H1 (cell line): ENCODE measurements around the gene LAX1. TPM values are rescaled to one million over a fixed set of nuclear protein-coding genes. Genes with fewer than 3 reads are reported as not detected.

Experiments
- CTCF ChIA-PET: fragments of 300-600 bp; sonication (Branson Sonifier 250); formaldehyde crosslinking; loops from one replicate; lab custom pipeline; 2021; ENCODE audit not compliant: partially characterized antibody; lab: Charles Lee
- POLR2A ChIA-PET: fragments of 300-600 bp; sonication (Branson Sonifier 250); formaldehyde crosslinking; loops from one replicate; lab custom pipeline; 2021; ENCODE audit warnings: inconsistent platforms; ENCODE audit not compliant: partially characterized antibody; lab: Charles Lee
- DNase-seq, 2 experiments: peaks; one replicate each; pipeline versions ENCODE4 v3.0.0 to v3.0.0-alpha.2; 2010 to 2022; ENCODE audit warnings: low spot score in 2 of 2, low read depth in 1 of 2, mixed read lengths in 1 of 2
- FAIRE-seq: peaks from 2 replicates; lab custom pipeline; 2011; peaks lifted over from hg19 to GRCh38; lab: Jason Lieb, UNC
- H2AFZ ChIP-seq: 2 replicates; pipeline ENCODE4 v1.8.1; 2012; ENCODE audit warnings: low read length, inconsistent platforms
- H2AK5ac ChIP-seq: 2 replicates; pipeline ENCODE4 v1.6.1; 2013; ENCODE audit warnings: low read depth, low read length
- H2BK120ac ChIP-seq: replicated peaks from 2 replicates; pipeline ENCODE3; 2013; ENCODE audit warnings: low read depth, low read length, inconsistent platforms
- H2BK12ac ChIP-seq: 2 replicates; pipeline ENCODE4 v1.6.1; 2013; ENCODE audit warnings: low read depth, low read length
- H2BK15ac ChIP-seq: 2 replicates; pipeline ENCODE4 v1.6.1; 2013; ENCODE audit warnings: low read length
- H2BK20ac ChIP-seq: 2 replicates; pipeline ENCODE4 v1.6.1; 2013; ENCODE audit warnings: low read length
- H2BK5ac ChIP-seq: 2 replicates; pipeline ENCODE4 v1.6.1; 2013; ENCODE audit warnings: low read depth, low read length
- H3K14ac ChIP-seq: 2 replicates; pipeline ENCODE4 v1.6.1; 2013; ENCODE audit warnings: inconsistent platforms; ENCODE audit not compliant: insufficient read length
- H3K18ac ChIP-seq: 2 replicates; pipeline ENCODE4 v1.6.1; 2013; ENCODE audit warnings: low read length; ENCODE audit errors: extremely low read depth
- H3K23ac ChIP-seq: 2 replicates; pipeline ENCODE4 v1.6.1; 2013; ENCODE audit warnings: inconsistent platforms; ENCODE audit not compliant: insufficient read length
- H3K23me2 ChIP-seq: 2 replicates; pipeline ENCODE4 v1.6.1; 2013; ENCODE audit warnings: low read depth, low read length
- H3K27ac ChIP-seq: 2 replicates; pipeline ENCODE4 v1.6.1; 2011; ENCODE audit warnings: low read depth, low read length, inconsistent platforms
- H3K27me3 ChIP-seq, 4 experiments: replicated peaks in 1 of 4; 1 replicate in 1 of 4; 2 replicates in 3 of 4; pipeline versions ENCODE4 v1.6.1 to v1.8.1; 2011 to 2013; ENCODE audit warnings: low read length in 3 of 4, mild to moderate bottlenecking in 3 of 4, inconsistent platforms in 2 of 4, mixed read lengths in 2 of 4, moderate library complexity in 1 of 4; ENCODE audit not compliant: control insufficient read depth in 3 of 4, insufficient read depth in 3 of 4; ENCODE audit errors: extremely low read depth in 1 of 4
- H3K36me3 ChIP-seq, 4 experiments: 2 replicates each; pipeline versions ENCODE4 v1.6.1 to v1.8.1; 2011 to 2013; ENCODE audit warnings: mild to moderate bottlenecking in 4 of 4, low read length in 3 of 4, moderate library complexity in 2 of 4, control low read depth in 1 of 4, inconsistent platforms in 1 of 4; ENCODE audit not compliant: insufficient read depth in 4 of 4, control insufficient read depth in 2 of 4
- H3K4ac ChIP-seq: replicated peaks from 2 replicates; pipeline ENCODE3; 2013; ENCODE audit warnings: low read length, low read depth, mixed read lengths, inconsistent platforms; ENCODE audit not compliant: insufficient read length
- H3K4me1 ChIP-seq, 4 experiments: replicated peaks in 1 of 4; 1 replicate in 1 of 4; 2 replicates in 3 of 4; pipeline versions ENCODE4 v1.6.1 to v1.8.1; 2011 to 2013; ENCODE audit warnings: low read length in 3 of 4, inconsistent platforms in 2 of 4, mixed read lengths in 1 of 4; ENCODE audit not compliant: insufficient read depth in 4 of 4, control insufficient read depth in 3 of 4
- H3K4me2 ChIP-seq, 2 experiments: 2 replicates each; pipeline versions ENCODE4 v1.6.1 to v1.8.1; 2011 to 2013; ENCODE audit warnings: low read depth in 2 of 2, low read length in 2 of 2, control low read depth in 1 of 2, inconsistent platforms in 1 of 2, mild to moderate bottlenecking in 1 of 2; ENCODE audit not compliant: insufficient read depth in 1 of 2
- H3K4me3 ChIP-seq, 4 experiments: fragments of 200-600, 300-600 bp in 1 of 4; sonication (generic), shearing (Covaris generic), sonication (Bioruptor Twin) in 1 of 4; 2 replicates each; pipeline versions ENCODE4 v1.5.1 to v1.8.1; 2011 to 2016; ENCODE audit warnings: low read length in 4 of 4, low read depth in 3 of 4, control low read depth in 2 of 4, inconsistent platforms in 2 of 4, mild to moderate bottlenecking in 2 of 4, mixed read lengths in 1 of 4, moderate library complexity in 1 of 4; ENCODE audit not compliant: insufficient read depth in 2 of 4; ENCODE audit errors: extremely low read depth in 1 of 4
- H3K56ac ChIP-seq: replicated peaks from 2 replicates; pipeline ENCODE3; 2013; ENCODE audit warnings: low read depth, mild to moderate bottlenecking, mixed read lengths, low read length, inconsistent platforms; ENCODE audit not compliant: insufficient read length
- H3K79me1 ChIP-seq: 2 replicates; pipeline ENCODE4 v1.6.1; 2013; ENCODE audit warnings: low read depth, low read length, control low read depth
- H3K79me2 ChIP-seq, 2 experiments: 2 replicates each; pipeline versions ENCODE4 v1.6.1 to v1.8.1; 2012 to 2013; ENCODE audit warnings: low read length in 2 of 2, mild to moderate bottlenecking in 2 of 2, inconsistent platforms in 1 of 2; ENCODE audit not compliant: insufficient read depth in 2 of 2, control insufficient read depth in 1 of 2
- H3K9ac ChIP-seq, 4 experiments: replicated peaks in 1 of 4; 1 replicate in 1 of 4; 2 replicates in 3 of 4; pipeline versions ENCODE4 v1.6.1 to v1.8.1; 2011 to 2013; ENCODE audit warnings: low read depth in 3 of 4, low read length in 3 of 4, control low read depth in 2 of 4, mild to moderate bottlenecking in 2 of 4, moderate library complexity in 2 of 4, inconsistent platforms in 1 of 4; ENCODE audit errors: extremely low read depth in 1 of 4
- H3K9me3 ChIP-seq, 2 experiments: 2 replicates each; pipeline versions ENCODE4 v1.6.1 to v1.8.1; 2012 to 2013; ENCODE audit warnings: mild to moderate bottlenecking in 2 of 2, moderate library complexity in 2 of 2, control low read depth in 1 of 2, inconsistent platforms in 1 of 2, low read depth in 1 of 2, low read length in 1 of 2, mixed read lengths in 1 of 2; ENCODE audit not compliant: insufficient read depth in 2 of 2
- H4K20me1 ChIP-seq, 2 experiments: replicated peaks in 1 of 2; 2 replicates each; pipeline versions ENCODE3 to v1.8.1; 2011 to 2013; ENCODE audit warnings: inconsistent platforms in 2 of 2, low read length in 2 of 2, mild to moderate bottlenecking in 1 of 2; ENCODE audit not compliant: insufficient read depth in 2 of 2, control insufficient read depth in 1 of 2
- H4K5ac ChIP-seq: 2 replicates; pipeline ENCODE4 v1.6.1; 2013; ENCODE audit warnings: low read length, low read depth, mixed read lengths, inconsistent platforms; ENCODE audit not compliant: insufficient read length
- H4K8ac ChIP-seq: 2 replicates; pipeline ENCODE4 v1.8.0; 2013; ENCODE audit warnings: mild to moderate bottlenecking, moderate library complexity, low read length, inconsistent platforms; ENCODE audit not compliant: insufficient read depth; ENCODE audit errors: extremely low read depth
- H4K91ac ChIP-seq: replicated peaks from 2 replicates; pipeline ENCODE3; 2013; ENCODE audit warnings: low read length, mixed read lengths, inconsistent platforms; ENCODE audit not compliant: insufficient read length
- CHD2 ChIP-seq: IDR thresholded peaks from 2 replicates; pipeline ENCODE4 v1.6.1; 2012; ENCODE audit warnings: low read length, improper control_type of control experiment
- CREB1 ChIP-seq: IDR thresholded peaks from 2 replicates; pipeline ENCODE4 v1.6.1; 2012; ENCODE audit warnings: inconsistent platforms
- CTBP2 ChIP-seq: IDR thresholded peaks from 2 replicates; pipeline ENCODE4 v1.7.0; 2011; ENCODE audit warnings: borderline replicate concordance, mild to moderate bottlenecking, moderate library complexity, mixed read lengths, low read length; ENCODE audit not compliant: insufficient read depth, insufficient read length
- HDAC2 ChIP-seq, 2 experiments: fragments of 300-600 bp in 1 of 2; sonication (generic) in 1 of 2; IDR thresholded peaks; 2 replicates each; pipeline ENCODE4 v1.6.1; 2011 to 2012; ENCODE audit warnings: low read depth in 2 of 2, low read length in 2 of 2, mild to moderate bottlenecking in 2 of 2, moderate library complexity in 2 of 2, borderline replicate concordance in 1 of 2, inconsistent platforms in 1 of 2
- KDM5A ChIP-seq: fragments of 200-600 bp; IDR thresholded peaks from 2 replicates; pipeline ENCODE4 v1.7.1; 2012; ENCODE audit warnings: mild to moderate bottlenecking, low read length, inconsistent platforms, mixed read lengths
- MAFK ChIP-seq: IDR thresholded peaks from 2 replicates; pipeline ENCODE4 v1.6.1; 2012; ENCODE audit warnings: low read depth, mild to moderate bottlenecking, improper control_type of control experiment, low read length
- POLR2A ChIP-seq, 2 experiments: IDR thresholded peaks; 1 replicate in 1 of 2; 2 replicates in 1 of 2; pipeline ENCODE4 v1.6.1; 2011; ENCODE audit warnings: low read depth in 2 of 2, low read length in 2 of 2, mild to moderate bottlenecking in 2 of 2; ENCODE audit errors: control extremely low read depth in 1 of 2
- SAP30 ChIP-seq: fragments of 300-600 bp; sonication (generic); IDR thresholded peaks from 2 replicates; pipeline ENCODE4 v1.7.1; 2012; ENCODE audit warnings: low read length, moderate library complexity, mild to moderate bottlenecking, inconsistent platforms; ENCODE audit not compliant: insufficient read depth, insufficient replicate concordance
- TBP ChIP-seq: IDR thresholded peaks from 2 replicates; pipeline ENCODE4 v1.6.1; 2011; ENCODE audit warnings: low read depth, low read length, improper control_type of control experiment
- WGBS, 2 experiments: shearing (Covaris generic) in 1 of 2; methylation state at CpG; one replicate each; pipeline versions ENCODE4 v1.1.6 to v1.1.7; 2013 to 2015; ENCODE audit warnings: low lambda C conversion rate in 2 of 2, mixed read lengths in 2 of 2, inconsistent platforms in 1 of 2, low coverage in 1 of 2, missing lambda C conversion rate in 1 of 2; ENCODE audit not compliant: insufficient replicate concordance in 2 of 2, insufficient coverage in 1 of 2, insufficient read length in 1 of 2; ENCODE audit errors: extremely low coverage in 1 of 2, missing lambda C conversion rate in 1 of 2; 5-methylcytosine and 5-hydroxymethylcytosine counted together
- polyA plus RNA-seq, 7 experiments: library from polyadenylated mRNA; depleted of rRNA in 3 of 7; stranded (reverse) in 5 of 7; unstranded in 2 of 7; fragments of >200 nt in 5 of 7; fragments of 200-250 nt in 2 of 7; gene quantifications; 1 replicate in 5 of 7; 2 replicates in 1 of 7; 4 replicates in 1 of 7; pipeline versions ENCODE4 v1.2.1 to v1.2.3, GENCODE V29; 2011 to 2013; ENCODE audit warnings: missing spikeins in 2 of 7, mixed read lengths in 2 of 7
- total RNA-seq: library from RNA; stranded (reverse); fragmentation: NEBNext Ultra II Directional; extraction: Animal tissue kit (Norgen Biotek cat#: 25700); gene quantifications from 2 replicates; pipeline ENCODE4 v1.2.1, GENCODE V29; 2021
- TF ChIP-seq, protein P1 (sequence below): IDR thresholded peaks from 2 replicates; pipeline ENCODE4 v1.6.1; 2012; ENCODE audit warnings: low read length, inconsistent platforms
- TF ChIP-seq, protein P2 (sequence below): IDR thresholded peaks from 2 replicates; pipeline ENCODE4 v1.6.1; 2012; ENCODE audit warnings: inconsistent platforms
- TF ChIP-seq, protein P3 (sequence below): IDR thresholded peaks from 2 replicates; pipeline ENCODE4 v1.6.1; 2012; ENCODE audit warnings: inconsistent platforms

Gene LAX1
- total and polyA plus RNA-seq, 2 of the 8 experiments (the other 6 are each of a cell fraction or from before 2014, with no cell fraction given), result 0.11 TPM; not detected in 1

DNA sequence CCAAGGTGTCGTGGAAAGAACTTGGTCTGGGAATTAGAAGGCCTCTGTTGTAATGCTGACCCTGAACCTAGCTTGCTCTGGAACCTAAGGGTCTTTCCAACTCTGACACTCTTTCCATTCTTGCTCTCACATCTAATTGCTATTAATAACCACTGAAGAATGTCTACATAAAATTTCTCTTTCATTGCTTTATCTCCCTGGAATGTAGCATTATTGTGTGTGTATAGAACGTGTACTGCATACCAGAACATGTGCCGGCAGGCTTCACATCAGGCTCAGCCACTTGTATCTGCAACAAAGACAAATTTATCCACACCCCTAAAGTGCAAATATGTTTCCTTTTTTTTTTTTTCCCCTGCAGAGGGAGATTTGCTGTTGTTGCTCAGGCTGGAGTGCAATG is 13.9 kb upstream of the LAX1 start:
- Histone ChIP-seq H2BK20ac (no peak overlapping the region), H3K23me2 (no peaks in the 10 kb centered on the region), H2BK120ac (no peak overlapping the region), H4K20me1 (no peaks in the 10 kb centered on the region), H2AFZ (no peak overlapping the region), H3K79me2 (no peaks in the 10 kb centered on the region), H2BK15ac (no peak overlapping the region), H2BK5ac (no peak overlapping the region), H3K4me2 (no peak overlapping the region), H3K18ac (no peak overlapping the region), H3K9me3 (no peaks in the 10 kb centered on the region), H3K4me3 (no peak overlapping the region), H2AK5ac (no peak overlapping the region), H3K56ac (no peak overlapping the region), H2BK12ac (no peak overlapping the region), H4K5ac (no peak overlapping the region), H3K4ac (no peak overlapping the region), H3K36me3 (no peaks in the 10 kb centered on the region), H3K14ac (no peak overlapping the region), H4K8ac (no peak overlapping the region), H3K4me1 (no peaks in the 10 kb centered on the region; a peak in 2 of 7 replicates), H3K79me1 (no peaks in the 10 kb centered on the region), H3K27ac (no peak overlapping the region), H4K91ac (no peak overlapping the region), H3K27me3 (no peaks in the 10 kb centered on the region), H3K23ac (no peak overlapping the region), H3K9ac (no peak overlapping the region)
- FAIRE-seq (no peak), DNase-seq (no peak)
- POLR2A ChIA-PET, result interaction anchor here (0.7 kb wide), 1 partner anchor 59 kb away, joined by 3 read pairs; no protein-coding TSS in a partner anchor
- CTCF ChIA-PET, result interaction anchor here (0.8 kb wide), 1 partner anchor 38 kb away, joined by 3 read pairs; no protein-coding TSS in a partner anchor
- 87% methylated on average over 3 of the region's 3 CpGs; no CpG with 5 or more reads in 1 of the 2 experiments for WGBS, 2 experiments
- TF ChIP-seq HDAC2 (IDR thresholded peaks at IDR 0.05; ENCODE audit: borderline replicate concordance in 1 of 2, low read depth in 2 of 2, low read length in 2 of 2) (no peak), CHD2 (no peak), CTBP2 (no peak), KDM5A (no peak), SAP30 (no peak), POLR2A (IDR thresholded peaks at IDR 0.05; ENCODE audit: control extremely low read depth in 1 of 2, low read depth in 2 of 2, low read length in 2 of 2) (no peak), TBP (no peak), CREB1 (no peak), MAFK (no peak)
- TF ChIP-seq, protein P1, sequence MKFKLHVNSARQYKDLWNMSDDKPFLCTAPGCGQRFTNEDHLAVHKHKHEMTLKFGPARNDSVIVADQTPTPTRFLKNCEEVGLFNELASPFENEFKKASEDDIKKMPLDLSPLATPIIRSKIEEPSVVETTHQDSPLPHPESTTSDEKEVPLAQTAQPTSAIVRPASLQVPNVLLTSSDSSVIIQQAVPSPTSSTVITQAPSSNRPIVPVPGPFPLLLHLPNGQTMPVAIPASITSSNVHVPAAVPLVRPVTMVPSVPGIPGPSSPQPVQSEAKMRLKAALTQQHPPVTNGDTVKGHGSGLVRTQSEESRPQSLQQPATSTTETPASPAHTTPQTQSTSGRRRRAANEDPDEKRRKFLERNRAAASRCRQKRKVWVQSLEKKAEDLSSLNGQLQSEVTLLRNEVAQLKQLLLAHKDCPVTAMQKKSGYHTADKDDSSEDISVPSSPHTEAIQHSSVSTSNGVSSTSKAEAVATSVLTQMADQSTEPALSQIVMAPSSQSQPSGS, result no peak
- TF ChIP-seq, protein P2, sequence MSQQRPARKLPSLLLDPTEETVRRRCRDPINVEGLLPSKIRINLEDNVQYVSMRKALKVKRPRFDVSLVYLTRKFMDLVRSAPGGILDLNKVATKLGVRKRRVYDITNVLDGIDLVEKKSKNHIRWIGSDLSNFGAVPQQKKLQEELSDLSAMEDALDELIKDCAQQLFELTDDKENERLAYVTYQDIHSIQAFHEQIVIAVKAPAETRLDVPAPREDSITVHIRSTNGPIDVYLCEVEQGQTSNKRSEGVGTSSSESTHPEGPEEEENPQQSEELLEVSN, result no peak
- TF ChIP-seq, protein P3, sequence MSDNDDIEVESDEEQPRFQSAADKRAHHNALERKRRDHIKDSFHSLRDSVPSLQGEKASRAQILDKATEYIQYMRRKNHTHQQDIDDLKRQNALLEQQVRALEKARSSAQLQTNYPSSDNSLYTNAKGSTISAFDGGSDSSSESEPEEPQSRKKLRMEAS, result no peak
